ENCODE measurements around the gene GMIP.
"Not testable (repeated sequence)": the region's sequence is repeated elsewhere in the genome, so short reads cannot be mapped to it uniquely, and the experiment has no call there.

Gene GMIP

GRCh38 chr19:19602713-19603324, 40.6 kb downstream of the GMIP start:
- DNase-seq, result peak; percentile 10

DNA sequence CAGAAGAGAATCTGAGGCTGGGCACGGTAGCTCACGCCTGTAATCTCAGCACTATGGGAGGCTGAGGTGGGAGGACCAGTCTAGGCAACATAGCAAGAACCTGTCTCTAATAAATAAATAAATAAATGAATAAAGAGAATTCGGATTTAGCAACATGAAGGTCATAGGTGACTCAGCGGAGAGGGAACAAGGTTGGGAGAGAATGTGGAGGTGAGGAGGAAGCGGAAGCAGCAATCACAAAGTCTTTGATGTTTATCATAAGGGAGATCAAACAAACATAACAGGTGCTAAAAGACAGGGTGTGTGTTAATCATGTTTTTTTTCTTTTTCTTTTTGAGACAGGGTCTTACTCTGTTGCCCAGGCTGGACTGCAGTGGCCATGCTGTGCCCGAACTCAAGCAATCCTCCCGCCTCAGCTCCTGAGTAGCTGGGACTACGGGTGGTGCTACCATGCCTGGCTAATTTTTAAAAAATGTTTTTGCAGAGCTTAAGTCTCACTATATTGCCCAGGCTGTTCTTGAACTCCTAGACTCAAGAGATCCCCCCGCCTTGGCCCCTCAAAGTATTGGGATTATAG, 41.2 kb downstream of the GMIP start:
- DNase-seq, result no peak

DNA sequence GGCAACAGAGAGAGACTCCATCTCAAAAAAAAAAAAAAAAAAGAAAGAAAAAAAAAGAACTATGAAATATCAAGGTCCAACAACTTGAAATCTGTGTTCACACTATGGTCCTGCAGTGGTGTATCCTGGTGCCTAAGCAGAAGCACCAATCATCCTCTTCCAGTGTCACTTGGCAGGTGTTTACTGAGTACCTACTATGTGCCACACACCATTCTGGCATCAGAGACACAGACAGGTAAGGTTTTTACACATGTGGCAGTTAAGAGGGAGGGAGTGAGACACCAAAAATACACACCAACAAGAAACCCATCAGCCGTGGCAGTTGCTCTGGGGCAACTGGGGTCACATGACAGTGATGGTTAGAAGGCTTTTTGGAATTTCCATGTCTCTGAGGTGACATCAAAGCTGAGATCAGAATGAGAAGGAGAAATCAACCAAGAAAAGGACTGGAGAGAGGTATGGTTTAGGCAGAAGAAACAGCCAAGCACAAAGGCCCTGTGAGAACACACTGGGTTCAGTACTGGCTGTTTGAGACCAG, 42.6 kb downstream of the GMIP start:
- DNase-seq, result no peak

GRCh38 chr19:19598728-19599451, 44.6 kb downstream of the GMIP start:
- not testable (repeated sequence) for DNase-seq

- no peak for DNase-seq
These were observed 45.6 kb downstream of the GMIP start for GRCh38 chr19:19597809-19598306.

DNA sequence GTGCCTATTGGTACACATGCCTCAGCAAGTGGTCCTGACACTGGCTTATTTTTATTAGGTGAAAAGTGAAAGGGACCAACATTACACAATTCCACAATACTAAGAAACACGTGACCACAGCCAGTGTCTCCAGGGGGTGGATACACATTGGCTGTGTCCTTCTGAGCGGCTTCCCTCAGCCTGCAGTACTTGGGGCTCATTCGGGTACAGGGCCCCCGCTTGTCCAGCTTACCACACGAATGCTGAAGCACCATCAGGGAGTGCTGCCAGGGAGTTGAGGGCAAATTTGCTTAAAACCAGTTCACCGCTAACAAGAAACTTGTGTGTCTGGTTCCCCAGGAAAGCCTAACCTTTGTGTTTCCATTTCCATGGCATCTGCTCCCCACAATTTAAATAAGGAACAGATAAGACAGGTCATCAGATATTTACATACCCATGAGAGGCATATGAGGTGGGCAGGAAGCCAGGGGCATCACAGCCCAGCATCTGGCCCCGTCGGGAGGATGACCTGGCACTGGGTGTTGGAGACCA, 48.2 kb downstream of the GMIP start:
- DNase-seq, result no peak

- no peak for DNase-seq
These were observed 49.1 kb downstream of the GMIP start for GRCh38 chr19:19594381-19594780.

- no peak for DNase-seq
These were observed 50.8 kb downstream of the GMIP start for GRCh38 chr19:19592690-19593089.

GRCh38 chr19:19591133-19591825, 52.2 kb downstream of the GMIP start:
- no peak for DNase-seq

- no peak for DNase-seq
These were observed 54.9 kb downstream of the GMIP start for GRCh38 chr19:19588546-19588945.

DNA sequence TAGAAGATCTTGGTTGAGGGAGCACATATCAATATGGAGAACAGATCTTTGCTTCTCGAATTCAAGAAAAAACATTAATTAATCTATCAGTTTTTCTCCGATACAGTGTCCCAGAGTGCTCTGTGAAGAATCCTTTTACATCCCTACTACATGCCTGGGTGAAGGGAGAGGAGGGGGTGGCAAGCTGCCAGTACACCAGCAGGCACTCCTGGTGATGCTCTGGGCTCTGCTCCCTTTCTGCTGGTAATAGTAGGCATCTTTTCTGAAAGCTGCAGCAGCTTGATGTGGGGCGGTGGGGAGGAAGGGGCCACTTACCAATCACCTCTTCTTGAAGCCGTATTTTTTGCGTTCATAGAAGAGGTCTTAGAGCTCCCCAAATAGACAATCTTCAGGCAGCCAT, 55.7 kb downstream of the GMIP start:
- no peak for DNase-seq

DNA sequence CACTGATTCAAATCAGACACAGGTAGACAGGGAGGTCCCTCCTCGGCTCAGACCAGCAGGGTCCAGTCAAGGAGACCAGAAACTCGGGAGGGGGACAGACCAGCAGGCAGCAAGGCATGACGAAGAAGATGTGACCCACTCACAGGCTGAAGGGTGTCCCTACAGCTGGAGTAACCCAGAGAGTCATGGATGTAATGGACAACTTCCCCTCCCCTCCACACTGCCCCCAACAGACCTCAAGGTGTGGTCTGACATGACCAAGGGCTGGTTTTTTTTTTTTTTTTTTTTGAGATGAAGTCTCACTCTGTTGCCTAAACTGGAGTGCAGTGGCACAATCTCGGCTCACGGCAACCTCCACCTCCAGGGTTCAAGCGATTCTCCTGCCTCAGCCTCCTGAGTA, 59.1 kb downstream of the GMIP start:
- DNase-seq, result no peak

DNA sequence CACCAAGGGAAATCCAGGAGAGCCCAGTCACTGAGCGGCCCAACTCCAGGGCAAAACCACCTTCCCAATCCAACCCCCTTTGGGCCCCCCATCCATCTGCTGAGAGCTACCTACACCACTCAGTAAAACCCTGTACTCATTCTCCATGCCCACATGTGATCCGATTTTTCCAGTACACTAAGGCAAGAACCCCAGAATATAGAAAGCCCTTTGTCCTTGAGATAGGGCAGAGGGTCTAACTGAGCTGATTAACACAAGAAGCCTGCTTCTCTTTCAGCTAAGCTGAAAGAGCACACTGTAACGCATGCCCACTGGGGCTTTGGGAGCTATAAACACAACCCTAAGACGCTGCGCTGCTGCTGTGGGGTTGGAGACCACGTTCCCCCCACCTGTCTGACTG, 61.0 kb downstream of the GMIP start:
- DNase-seq, result no peak

- no peak for DNase-seq
These were observed 62.1 kb downstream of the GMIP start for GRCh38 chr19:19581391-19581790.

DNA sequence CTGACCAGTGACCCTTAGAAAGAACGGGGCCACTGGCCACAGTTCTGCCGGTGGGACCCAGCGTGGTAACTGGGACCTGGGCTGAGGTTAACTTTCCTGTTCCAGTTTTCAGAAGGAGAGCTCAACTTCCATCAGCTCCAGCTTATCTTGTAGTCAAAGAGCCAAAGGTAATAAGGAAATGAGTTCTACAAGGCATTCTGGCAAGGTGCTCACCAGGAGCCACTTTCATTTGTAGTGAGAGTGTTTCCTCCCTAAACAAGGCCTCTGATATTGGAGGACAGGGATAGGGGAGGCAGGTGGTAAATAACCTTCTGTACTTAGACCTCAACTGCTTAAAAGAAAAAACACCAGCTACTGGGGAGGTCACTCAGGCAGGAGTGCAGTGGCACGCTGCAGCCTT, 63.0 kb downstream of the GMIP start:
- DNase-seq, result no peak

DNA sequence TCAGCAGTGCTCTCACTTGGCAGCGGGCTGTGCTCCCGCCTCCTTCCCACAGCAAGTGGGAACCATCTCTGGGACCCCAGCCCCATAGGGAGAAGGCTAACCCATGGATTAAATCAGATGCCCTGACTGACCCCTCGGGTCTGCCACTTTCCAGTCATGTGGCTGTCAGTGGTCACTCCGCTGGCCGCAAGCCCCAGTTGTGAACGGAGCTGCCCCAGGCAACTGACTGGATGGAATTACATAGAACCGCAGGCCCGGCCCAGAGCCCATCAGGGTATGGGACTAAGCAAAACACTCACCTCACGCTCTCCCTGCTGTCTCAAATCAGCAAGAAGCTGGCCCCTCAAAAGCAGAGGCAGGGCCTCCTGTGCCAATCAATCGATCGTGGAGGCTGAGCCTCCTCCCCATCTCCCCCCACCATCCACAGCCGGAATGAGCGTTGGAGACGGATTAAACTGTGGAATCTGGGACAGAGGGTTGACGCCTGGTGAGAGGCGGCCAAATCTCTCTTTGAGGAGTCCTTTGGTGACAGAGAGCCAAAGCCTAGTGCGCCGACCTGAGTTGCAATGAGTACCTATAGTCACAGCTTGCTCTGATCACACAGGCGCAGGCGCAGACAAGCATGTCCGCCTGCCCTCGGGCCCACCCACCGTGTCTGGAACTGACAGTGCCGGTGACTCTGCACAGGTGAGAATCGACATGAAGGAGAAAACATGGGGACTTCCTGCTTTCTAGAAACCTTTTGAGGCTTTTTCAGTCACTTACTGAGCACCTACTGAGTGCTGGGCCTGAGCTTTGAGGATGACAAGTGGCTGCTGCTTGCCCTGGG, 63.7 kb downstream of the GMIP start:
- peak; percentile 1 for DNase-seq
